ENCODE measurements around the gene WT1.

WT1 gene

DNA sequence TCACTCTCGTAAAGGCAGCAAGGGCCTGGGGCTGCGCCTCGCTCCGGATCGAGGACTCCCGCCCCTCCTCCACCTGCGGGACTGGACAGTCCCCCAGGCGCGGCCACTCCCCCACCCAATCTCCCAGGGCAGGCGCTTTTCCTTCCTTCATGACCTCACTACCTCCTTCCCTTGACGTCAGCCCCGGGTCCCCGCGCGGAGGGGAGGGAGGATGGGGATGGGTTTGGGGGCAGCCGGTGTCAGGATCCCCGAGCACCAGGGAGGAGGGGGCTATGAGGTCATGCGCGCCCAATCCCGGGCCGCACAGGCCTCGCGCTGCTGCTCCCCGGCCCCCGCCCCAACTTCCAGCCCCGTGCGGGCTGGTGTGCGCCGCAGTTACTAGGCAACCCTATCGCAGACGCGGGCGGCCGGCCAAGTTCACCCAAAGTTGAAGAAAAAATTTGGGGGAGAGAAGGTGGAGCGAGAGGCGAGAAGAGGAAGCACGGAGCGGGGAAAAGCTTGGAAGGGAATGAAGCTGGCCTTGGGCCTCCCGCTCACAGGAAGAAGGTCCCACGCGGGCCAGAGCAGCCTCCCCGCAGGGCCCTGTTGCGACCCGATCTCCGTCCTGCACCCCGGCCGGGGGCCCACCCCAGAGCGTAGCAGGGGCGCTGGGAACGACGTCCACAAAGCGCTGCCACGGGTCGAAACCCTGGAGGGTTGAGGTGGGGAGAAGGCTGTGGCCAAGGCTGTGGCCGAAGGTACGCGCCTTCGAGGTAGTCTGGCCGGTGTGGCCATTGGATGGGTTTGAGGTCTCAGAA lies 8.3 kb downstream of the WT1 start:
- TF ChIP-seq, protein P1, sequence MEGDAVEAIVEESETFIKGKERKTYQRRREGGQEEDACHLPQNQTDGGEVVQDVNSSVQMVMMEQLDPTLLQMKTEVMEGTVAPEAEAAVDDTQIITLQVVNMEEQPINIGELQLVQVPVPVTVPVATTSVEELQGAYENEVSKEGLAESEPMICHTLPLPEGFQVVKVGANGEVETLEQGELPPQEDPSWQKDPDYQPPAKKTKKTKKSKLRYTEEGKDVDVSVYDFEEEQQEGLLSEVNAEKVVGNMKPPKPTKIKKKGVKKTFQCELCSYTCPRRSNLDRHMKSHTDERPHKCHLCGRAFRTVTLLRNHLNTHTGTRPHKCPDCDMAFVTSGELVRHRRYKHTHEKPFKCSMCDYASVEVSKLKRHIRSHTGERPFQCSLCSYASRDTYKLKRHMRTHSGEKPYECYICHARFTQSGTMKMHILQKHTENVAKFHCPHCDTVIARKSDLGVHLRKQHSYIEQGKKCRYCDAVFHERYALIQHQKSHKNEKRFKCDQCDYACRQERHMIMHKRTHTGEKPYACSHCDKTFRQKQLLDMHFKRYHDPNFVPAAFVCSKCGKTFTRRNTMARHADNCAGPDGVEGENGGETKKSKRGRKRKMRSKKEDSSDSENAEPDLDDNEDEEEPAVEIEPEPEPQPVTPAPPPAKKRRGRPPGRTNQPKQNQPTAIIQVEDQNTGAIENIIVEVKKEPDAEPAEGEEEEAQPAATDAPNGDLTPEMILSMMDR (IDR thresholded peaks at IDR 0.05), result no peak

DNA sequence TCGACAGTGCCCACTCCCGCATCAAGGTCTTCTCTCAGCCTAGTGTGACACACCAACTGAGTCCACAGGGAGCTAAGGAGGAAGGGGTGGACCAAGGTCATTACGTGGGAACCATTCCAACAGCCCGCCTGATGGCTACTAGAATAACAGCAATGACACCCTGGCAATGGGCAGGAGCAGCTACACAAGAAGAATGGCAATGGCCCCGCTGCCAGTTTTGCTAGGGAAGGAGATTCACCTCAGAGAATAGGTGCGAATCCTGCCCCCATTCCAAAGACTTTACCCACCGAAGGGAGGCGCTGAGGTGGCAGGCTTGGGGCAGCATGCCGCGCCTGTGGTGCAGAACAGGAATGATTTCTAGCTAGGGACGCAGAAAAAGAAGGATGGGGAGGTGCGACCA lies 9.1 kb downstream of the WT1 start:
- TF ChIP-seq, protein P1 (IDR thresholded peaks at IDR 0.05), result no peak

DNA sequence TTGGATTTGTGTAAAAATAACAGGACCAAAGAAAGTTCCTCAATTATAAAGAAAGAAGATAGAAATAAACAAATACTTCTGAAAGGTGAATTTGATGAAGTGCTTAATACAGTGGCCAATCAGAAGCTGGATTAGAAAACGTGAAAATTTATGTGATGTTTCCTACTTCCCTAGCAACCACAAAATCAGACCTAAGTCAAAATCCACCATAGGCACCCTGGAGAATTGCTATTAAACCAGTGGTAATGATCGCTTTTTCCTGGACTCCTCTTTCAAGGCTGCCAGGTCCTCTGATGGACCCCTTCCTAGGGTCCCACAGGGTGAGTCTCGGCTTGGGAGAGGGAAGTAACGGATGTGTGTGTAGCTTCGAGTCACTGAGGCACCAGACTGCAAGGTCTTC lies 9.6 kb downstream of the WT1 start:
- TF ChIP-seq, protein P1 (IDR thresholded peaks at IDR 0.05), result no peak

DNA sequence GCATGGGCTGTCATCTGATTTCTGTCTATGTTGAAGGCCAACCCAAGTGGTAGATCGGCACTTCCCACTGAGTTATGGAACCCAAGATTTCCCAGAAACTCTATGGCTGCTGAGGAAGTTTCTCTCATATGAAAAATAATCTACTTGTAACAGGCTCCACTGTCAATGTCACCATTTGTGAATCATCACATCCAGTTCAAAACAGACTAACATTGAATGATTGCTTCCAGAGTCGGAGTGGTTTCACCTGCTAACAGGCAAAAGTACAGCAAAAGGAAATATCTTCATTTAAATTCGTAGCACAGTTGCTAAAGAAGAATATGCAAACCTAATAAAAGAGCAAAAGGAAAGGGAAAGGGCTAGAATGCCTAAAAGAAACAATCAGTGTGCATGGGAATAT lies 12.8 kb downstream of the WT1 start:
- TF ChIP-seq, protein P1 (IDR thresholded peaks at IDR 0.05), result no peak

DNA sequence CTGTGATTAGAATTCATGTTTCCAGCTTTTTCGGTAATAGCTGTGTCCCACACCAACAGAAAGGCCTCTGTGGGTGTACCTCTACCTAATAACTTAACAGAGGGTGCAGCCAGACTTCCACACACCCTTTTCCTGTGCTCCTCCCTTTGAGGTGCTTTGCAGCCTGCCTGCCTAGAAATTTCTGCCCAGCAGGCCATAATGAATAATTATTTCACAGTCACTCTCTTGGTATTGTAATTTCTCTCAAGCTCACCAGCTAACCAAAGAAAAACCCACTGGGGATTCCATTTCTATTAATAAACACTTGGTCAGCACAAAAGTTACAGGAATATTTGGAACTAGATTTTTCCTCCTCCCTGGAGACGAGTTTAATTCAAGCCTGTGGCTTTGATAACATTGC lies 13.3 kb downstream of the WT1 start:
- TF ChIP-seq, protein P1 (IDR thresholded peaks at IDR 0.05), result no peak

DNA sequence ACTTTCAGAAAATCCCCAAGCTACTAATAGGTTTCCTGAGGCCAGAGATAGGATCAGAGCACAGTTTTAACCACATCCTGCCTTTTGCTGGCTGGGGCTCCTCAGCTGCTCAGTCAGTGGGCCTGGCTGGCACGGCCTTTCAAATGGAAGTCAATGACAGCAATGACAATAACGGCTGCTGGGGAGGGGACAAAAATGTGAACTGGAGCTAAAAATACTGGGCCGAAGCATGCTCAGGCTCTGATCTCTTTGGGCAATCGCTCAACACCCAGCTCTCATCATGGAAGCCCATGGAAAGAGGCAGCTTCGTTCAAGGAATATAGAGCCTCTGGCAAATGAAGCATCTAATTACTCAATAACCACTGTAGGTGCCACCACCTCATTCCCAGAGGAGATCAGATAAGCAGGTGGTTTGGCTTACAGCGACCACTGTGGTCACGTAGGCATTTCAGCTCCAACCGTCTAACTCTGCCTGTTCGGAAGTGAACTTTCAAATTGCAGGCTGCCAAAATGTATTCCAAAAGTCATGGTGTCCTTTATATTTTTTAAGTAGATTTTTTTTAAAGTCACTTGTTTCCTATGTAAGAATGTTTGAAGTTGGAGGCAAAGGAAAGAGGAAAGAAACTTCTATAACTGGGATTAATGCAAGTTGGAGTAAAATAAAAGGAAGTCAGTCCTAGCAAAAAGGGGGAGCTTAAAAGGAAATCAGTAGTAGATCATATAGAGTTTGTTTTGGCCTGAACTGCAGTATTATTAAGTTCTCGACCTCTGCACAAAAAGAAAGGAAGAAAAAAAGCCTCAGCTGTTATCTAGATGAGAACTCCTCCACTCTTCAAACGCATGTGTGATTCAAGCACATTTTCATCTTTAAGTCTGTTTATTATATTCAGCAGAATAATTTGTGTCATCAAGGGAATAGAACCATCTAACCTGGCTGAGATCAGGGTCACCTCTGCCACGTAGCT lies 14.1 kb downstream of the WT1 start:
- TF ChIP-seq, protein P1 (IDR thresholded peaks at IDR 0.05), result no peak

DNA sequence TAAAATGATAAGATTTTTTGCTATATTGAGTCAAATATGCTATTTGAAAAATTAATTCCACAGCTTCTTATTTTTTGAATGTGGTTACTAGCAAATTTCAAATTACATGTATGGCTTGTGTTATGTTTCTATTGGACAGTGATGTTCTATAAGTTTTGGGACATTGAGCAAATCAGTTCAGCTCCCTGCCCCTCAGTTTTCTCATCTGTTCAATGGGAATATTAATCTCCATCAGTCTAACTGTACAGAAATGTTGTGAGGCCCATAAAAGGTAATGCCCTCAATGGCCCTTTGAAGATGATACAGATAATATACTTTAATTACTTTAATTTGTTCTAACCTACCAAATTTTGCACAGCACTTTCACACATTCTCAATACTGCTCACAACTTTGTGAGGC lies 15.2 kb downstream of the WT1 start:
- TF ChIP-seq, protein P1 (IDR thresholded peaks at IDR 0.05), result no peak

All from LNCAP (cell line).